Retinal pigment epithelial cell (primary cell): ENCODE data around the gene CFAP299.
"Not testable (repeated sequence)": the region's sequence is repeated elsewhere in the genome, so short reads cannot be mapped to it uniquely, and the experiment has no call there.

Experiments used
- DNase-seq: peaks from one replicate; pipeline ENCODE4 v3.0.0-alpha.2; 2010; ENCODE audit warnings: low read depth
- H3K4me3 ChIP-seq: 2 replicates; pipeline ENCODE4 v1.5.1; 2011; ENCODE audit warnings: mild to moderate bottlenecking, low read length, control low read depth, moderate library complexity
- CTCF ChIP-seq: conservative IDR thresholded peaks from 2 replicates; pipeline ENCODE4 v1.5.1; 2011; ENCODE audit warnings: low read depth, low read length, control low read depth, inconsistent platforms

The CFAP299 gene

GRCh38 chr4:80776168-80776567, 440.6 kb downstream of the CFAP299 start:
- TF ChIP-seq CTCF = no peak
- no peak overlapping the region for H3K4me3 ChIP-seq
- no peak for DNase-seq

- TF ChIP-seq CTCF = no peak
- DNase-seq = no peak
- no peak overlapping the region for H3K4me3 ChIP-seq
These were observed 445.9 kb downstream of the CFAP299 start for GRCh38 chr4:80781431-80781830.

- no peak overlapping the region for H3K4me3 ChIP-seq
- no peak for TF ChIP-seq CTCF
- DNase-seq = no peak
These were observed 451.8 kb downstream of the CFAP299 start for GRCh38 chr4:80787306-80787705.

GRCh38 chr4:80788798-80789197, 453.3 kb downstream of the CFAP299 start:
- no peak overlapping the region for H3K4me3 ChIP-seq
- peak; percentile 34 for DNase-seq
- no peak for TF ChIP-seq CTCF

GRCh38 chr4:80790152-80790551, 454.6 kb downstream of the CFAP299 start:
- no peak for DNase-seq
- no peak overlapping the region for H3K4me3 ChIP-seq
- no peak for TF ChIP-seq CTCF

GRCh38 chr4:80793660-80794059, 458.1 kb downstream of the CFAP299 start:
- DNase-seq = not testable (repeated sequence)

GRCh38 chr4:80798082-80798481, 462.6 kb downstream of the CFAP299 start:
- no peak for TF ChIP-seq CTCF
- no peak overlapping the region for H3K4me3 ChIP-seq
- DNase-seq = no peak

More at GRCh38 chr4:80793660-80794059, 458.1 kb downstream of the CFAP299 start:
- H3K4me3 ChIP-seq = not testable (repeated sequence)

GRCh38 chr4:80800719-80801118, 465.2 kb downstream of the CFAP299 start:
- not testable (repeated sequence) for DNase-seq, H3K4me3 ChIP-seq
